Fibroblast of peridontal ligament (primary cell): ENCODE measurements around the gene CDKN1A.

Source experiments
- DNase-seq: peaks from one replicate; pipeline ENCODE4 v3.0.0-alpha.2; 2010; ENCODE audit errors: extremely low read depth

CDKN1A gene

GRCh38 chr6:36677059-36677749, 1.3 kb upstream of the CDKN1A start:
- DNase-seq = peak; percentile 56

GRCh38 chr6:36677753-36678487, 594 bp upstream of the CDKN1A start:
- peak; percentile 23 for DNase-seq

GRCh38 chr6:36679043-36679833, 724 bp downstream of the CDKN1A start:
- DNase-seq = peak; percentile 37

GRCh38 chr6:36682328-36683144, 4.0 kb downstream of the CDKN1A start:
- peak; percentile 33 for DNase-seq

GRCh38 chr6:36683145-36683655, 4.7 kb downstream of the CDKN1A start:
- DNase-seq = peak; percentile 15

- no peak for DNase-seq
These were observed 5.3 kb downstream of the CDKN1A start for GRCh38 chr6:36683656-36684446.

GRCh38 chr6:36684447-36684812, 5.9 kb downstream of the CDKN1A start:
- DNase-seq = no peak

- no peak for DNase-seq
These were observed 6.8 kb downstream of the CDKN1A start for GRCh38 chr6:36685166-36685924.

- no peak for DNase-seq
These were observed 7.6 kb downstream of the CDKN1A start for GRCh38 chr6:36685926-36686667.

GRCh38 chr6:36686668-36687513, 8.4 kb downstream of the CDKN1A start:
- DNase-seq = no peak

GRCh38 chr6:36688063-36688738, 9.7 kb downstream of the CDKN1A start:
- DNase-seq = peak; percentile 62

- no peak for DNase-seq
These were observed 10.2 kb downstream of the CDKN1A start for GRCh38 chr6:36688739-36689075.

- no peak for DNase-seq
These were observed 12.5 kb downstream of the CDKN1A start for GRCh38 chr6:36691011-36691410.

GRCh38 chr6:36691612-36692011, 13.1 kb downstream of the CDKN1A start:
- no peak for DNase-seq

- DNase-seq = no peak
These were observed 13.7 kb downstream of the CDKN1A start for GRCh38 chr6:36692220-36692619.

GRCh38 chr6:36692861-36693702, 14.6 kb downstream of the CDKN1A start:
- no peak for DNase-seq

- DNase-seq = no peak
These were observed 16.1 kb downstream of the CDKN1A start for GRCh38 chr6:36694616-36695015.
